ENCODE results near the gene COL5A1. TPM values are rescaled to one million over a fixed set of nuclear protein-coding genes. Genes with fewer than 3 reads are reported as not detected.

COL5A1 gene
- total RNA-seq, 1 donor from 2014 or later, result 2.9 TPM

DNA sequence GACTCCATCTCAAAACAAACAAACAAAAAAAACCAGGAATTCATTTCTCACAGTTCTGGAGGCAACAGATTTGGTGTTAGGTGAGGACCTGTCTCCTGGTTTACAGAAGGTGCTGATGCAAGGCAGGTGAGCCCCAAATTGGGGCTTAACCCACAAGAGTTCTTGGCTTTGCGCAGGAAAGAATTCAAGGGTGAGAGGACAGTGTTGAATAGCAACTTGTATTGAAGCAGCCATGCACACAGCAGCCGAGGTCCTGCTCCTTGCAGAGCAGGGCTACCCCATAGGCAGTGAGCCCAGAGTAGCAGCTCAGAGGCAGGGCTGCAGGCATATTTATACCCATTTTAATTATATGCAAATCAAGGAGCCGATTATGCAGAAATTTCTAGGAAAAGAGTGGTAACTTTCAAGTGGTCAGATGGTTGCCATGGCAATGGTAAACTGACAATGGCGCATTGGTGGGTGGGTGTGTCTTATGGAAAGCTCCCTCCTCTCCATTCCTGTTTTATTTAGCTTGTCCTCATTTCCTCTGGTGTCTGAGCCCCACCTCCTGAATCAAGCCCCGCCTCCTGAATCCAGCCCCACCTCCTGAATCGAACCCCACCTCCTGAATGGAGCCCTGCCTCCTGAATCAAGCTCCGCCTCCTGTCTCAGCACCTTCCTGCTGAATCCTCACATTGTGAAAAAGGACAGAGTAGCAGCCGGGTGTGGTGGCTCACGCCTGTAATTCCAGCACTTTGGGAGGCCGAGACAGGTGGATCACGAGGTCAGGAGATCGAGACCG lies 34.5 kb upstream of the COL5A1 start:
- DNase-seq (ENCODE audit: low spot score in 2 of 2), result no peak

GRCh38 chr9:134607971-134608370 lies 33.6 kb upstream of the COL5A1 start:
- no peak for FAIRE-seq
- no peak for DNase-seq (ENCODE audit: low spot score in 2 of 2)

More for the DNA sequence above, 34.5 kb upstream of the COL5A1 start:
- no peak for FAIRE-seq

DNA sequence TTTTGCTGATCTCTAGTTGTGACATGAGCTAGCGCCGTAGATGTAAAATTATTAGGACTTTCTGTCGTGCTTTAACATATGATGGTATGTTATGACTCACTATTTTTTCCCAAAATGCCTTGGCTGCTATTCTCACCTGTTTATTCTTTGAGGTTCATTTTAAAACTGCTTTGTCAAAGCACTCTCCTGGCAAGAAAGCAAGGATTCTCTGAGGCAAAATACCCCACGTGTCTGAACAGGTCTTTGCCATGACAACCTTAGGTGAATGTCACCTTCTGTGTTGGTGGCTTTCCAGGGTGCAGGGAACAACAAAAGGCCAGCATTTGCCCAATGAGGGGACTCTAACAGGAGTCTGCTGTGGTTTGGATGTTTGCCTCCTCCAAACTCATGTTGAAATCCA lies 30.6 kb upstream of the COL5A1 start:
- FAIRE-seq, result no peak
- DNase-seq (ENCODE audit: low spot score in 2 of 2), result no peak

DNA sequence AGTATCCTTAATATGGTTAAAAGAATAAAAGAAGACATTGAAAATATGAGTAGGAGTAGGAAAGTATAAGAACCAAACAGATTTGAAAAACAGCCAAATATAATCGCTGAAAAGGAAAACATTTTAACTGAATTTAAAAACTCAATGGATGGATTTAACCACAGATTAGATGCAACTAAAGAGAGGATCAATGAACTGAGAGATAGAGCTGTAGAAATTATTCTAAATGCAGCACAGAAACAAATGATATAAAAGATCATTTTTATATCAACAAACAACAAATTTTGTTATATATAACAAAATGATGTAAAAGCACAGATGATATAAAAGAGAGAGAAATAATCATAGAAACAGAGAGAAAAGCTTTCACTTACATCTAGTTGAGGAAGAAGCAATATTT lies 29.3 kb upstream of the COL5A1 start:
- FAIRE-seq (no peak), DNase-seq (ENCODE audit: low spot score in 2 of 2) (no peak)

DNA sequence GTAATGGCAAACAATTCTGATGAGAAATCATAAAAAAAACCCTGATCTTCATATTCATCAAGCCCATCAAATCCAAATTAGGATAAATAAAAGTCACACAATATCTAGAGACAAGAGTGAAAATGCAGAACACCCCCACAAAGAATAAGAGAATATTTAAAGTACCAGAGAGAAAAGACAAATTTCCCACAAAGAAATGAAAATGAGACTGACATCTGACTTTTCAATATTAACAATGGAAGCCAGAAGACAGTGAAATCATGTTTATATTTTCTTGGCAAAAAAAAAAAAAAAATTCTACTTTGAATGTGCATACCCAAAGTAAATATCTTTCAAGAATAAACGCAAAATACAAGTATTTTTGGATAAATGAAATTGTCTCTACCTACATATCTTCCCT lies 28.9 kb upstream of the COL5A1 start:
- FAIRE-seq, result no peak

DNA sequence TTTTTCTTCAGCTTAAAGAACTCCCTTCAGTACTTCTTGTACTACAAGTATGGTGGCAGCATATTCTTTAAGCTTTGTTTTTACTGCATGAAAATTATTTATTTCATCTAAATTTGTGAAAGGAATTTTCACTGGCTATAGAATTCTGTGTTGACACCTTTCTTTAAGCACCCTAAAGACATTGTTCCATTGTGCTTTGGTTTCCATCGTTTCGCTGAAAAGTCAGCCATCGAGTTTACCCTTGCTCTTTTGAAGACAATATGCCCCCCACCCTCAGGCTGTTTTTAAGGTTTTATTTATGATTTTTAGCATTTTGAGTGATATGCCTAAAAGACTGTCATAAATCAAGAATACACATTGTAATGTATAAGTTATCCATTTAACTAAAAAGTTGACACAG lies 27.3 kb upstream of the COL5A1 start:
- no peak for DNase-seq (ENCODE audit: low spot score in 2 of 2)
- FAIRE-seq, result no peak

More for the DNA sequence above, 28.9 kb upstream of the COL5A1 start:
- DNase-seq (ENCODE audit: low spot score in 2 of 2), result no peak

DNA sequence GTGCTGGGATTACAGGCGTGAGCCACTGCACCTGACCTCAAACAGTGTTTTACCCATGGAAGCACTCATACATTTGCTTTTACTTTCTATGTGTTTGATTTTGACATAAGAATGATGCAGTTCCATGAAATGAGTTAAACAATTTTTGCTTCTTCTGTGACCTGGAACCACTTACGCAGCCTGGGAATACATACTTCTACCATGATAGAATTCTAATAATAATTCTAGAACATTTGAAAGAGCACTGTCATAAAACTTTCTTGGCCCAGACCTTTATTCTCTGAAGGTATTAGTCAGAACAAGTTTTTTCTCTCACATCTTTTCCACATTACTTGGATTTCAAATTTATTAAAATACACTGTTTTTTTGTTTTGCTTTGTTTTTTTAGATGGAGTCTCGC lies 25.3 kb upstream of the COL5A1 start:
- DNase-seq (ENCODE audit: low spot score in 2 of 2), result no peak
- no peak for FAIRE-seq

GRCh38 chr9:134617246-134617645 lies 24.4 kb upstream of the COL5A1 start:
- no peak for DNase-seq (ENCODE audit: low spot score in 2 of 2)
- no peak for FAIRE-seq

GRCh38 chr9:134617836-134618162 lies 23.8 kb upstream of the COL5A1 start:
- FAIRE-seq (no peak), DNase-seq (ENCODE audit: low spot score in 2 of 2) (no peak)

DNA sequence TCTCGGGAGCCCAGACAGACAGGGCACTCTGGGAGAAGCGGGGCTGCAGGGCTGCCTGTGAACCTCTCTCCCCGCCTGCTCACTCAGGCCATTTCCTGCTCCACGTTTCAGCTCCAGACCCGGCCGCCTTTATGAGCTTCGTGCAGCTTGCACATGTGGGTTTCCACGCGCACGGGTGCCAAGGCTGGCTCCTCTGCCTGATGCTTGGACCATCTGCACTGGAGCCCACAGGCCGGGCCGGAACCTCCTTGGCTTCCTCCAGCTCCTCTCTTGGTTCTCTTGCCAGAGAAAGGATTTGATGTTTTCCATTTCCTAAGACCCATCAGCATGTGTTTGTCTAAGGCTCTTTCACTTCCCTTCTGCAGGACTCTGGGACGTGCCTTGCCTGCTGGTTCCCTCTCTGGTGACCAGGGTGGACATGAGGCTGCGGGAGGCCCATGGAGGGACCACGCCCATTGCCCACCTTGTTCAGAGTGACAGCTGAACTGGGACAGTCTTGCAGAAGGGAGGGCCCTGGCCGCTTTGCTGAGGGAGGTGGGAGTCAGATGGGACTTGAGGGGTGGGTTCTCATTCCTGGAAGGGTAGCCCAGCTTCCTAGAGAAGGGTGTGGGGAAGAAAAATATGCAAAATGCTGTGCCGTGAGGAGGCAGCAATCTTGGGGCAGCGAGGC lies 23.3 kb upstream of the COL5A1 start:
- FAIRE-seq (no peak), DNase-seq (ENCODE audit: low spot score in 2 of 2) (no peak)

- FAIRE-seq, result no peak
- DNase-seq (ENCODE audit: low spot score in 2 of 2), result no peak
Observed at GRCh38 chr9:134618833-134619447, 22.7 kb upstream of the COL5A1 start.

DNA sequence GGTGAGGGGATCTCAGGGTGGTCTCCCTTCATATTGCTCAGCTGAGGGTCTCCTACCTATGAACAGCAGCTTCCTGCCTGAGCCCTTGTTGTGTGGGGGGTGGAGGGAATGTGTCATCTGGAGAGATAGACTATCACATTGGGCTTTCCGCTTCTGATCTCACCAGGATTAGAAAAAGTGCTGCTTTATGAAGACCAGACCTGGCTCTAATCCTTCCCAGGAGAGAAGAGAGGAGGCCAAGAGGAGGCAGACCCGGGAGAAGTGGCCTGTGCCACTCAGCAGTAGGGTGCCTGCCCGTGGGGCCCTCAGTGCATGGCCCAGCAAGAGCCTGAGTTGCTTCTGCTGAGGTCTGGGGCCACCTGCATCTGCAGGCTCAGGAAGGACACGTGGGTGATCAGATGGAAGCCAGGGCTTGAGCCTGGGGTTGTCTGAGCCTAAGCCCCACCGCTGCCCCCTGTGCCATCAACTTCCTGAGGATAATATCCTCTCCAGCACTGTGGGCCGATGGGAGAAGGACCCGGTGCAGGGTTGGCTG lies 22.1 kb upstream of the COL5A1 start:
- DNase-seq (ENCODE audit: low spot score in 2 of 2) (no peak), FAIRE-seq (no peak)

- DNase-seq (ENCODE audit: low spot score in 2 of 2) (no peak), FAIRE-seq (no peak)
Observed at GRCh38 chr9:134619983-134620661, 21.5 kb upstream of the COL5A1 start.

DNA sequence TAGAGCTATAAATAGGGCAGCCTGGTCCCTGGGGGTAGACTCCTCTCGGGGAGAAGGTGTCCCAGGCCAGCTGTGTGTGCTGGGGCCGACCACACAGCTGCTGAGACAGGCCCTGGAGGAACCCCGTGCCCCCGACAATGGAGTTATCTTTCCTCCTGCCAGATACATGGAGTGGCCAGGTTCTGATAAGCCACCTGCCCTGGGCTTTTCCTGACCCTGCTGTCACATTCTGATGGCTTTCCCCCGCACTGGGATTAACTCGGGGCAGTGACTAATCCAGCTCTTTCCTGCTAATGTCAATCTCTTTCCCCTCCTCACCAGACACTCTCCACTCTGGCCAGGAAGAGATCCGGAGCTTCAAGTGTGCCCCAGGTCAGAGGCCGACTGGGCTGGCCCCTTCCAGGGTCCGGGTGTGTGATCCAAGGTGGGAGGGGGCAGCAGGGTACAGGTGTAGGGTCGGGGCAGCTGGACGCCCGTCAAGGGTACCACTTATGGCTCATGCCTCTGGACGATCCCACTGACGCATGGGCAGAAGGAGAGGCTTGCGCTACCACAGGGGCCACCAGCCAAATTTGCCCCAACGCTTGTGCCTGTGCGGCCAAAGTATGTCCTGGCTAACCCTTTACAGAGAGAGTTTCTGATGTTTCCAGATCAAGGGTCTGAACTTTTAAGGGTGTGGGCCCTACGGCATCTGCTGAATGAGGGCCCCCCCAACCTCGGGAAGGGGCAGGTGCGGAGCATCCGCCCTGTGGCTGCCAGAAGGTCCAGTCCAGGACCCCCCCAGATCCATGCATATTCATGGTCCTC lies 20.6 kb upstream of the COL5A1 start:
- DNase-seq (ENCODE audit: low spot score in 2 of 2) (no peak), FAIRE-seq (no peak)

DNA sequence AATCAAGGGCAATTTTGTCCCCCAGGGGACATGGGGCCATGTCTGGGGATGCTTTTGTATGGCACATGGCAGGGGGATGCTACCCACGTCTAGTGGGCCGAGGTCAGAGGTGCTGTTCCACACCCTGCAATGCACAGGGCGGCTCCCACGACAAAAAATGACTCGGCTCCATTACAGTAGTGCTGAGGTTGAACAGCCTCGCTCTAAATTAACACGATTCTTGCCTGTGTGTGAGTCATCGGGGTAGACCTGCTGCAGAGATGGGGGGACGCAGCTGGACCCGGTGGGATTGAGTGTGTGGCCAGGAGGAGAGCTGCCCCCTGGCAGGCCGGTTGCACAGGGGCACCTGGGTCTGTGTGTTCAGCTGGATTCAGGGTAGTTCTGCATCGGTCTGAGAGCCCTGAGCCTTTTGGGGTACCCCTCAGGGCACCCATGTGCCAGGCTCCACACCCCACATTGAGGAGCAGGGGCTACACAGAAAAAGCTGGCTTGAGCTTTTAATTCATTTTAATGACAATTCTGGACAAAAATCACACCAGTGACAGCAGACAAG lies 20.0 kb upstream of the COL5A1 start:
- no peak for FAIRE-seq
- DNase-seq (ENCODE audit: low spot score in 2 of 2), result no peak

DNA sequence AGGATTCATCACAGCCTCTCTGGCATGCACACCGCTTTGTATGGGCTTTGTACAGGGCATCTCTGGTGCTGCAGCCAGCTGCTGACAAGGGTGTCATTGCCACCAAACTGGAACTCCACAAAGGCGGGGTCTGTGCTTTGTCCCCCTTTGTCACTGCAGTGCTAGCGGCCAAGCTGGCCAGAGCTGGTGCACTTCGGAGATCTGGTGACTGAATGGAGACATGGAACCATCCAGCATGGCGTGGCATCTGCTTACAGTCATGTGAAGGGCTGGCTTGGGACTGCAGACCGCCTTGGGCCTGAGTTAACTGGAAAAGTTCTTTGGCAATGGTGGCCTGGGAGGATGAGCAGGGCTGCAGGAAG lies 18.7 kb upstream of the COL5A1 start:
- DNase-seq (ENCODE audit: low spot score in 2 of 2) (no peak), FAIRE-seq (no peak)

- no peak for DNase-seq (ENCODE audit: low spot score in 2 of 2)
- no peak for FAIRE-seq
Observed at GRCh38 chr9:134623258-134624066, 18.1 kb upstream of the COL5A1 start.

- no peak for FAIRE-seq
- DNase-seq (ENCODE audit: low spot score in 2 of 2), result no peak
Observed at GRCh38 chr9:134624137-134624591, 17.4 kb upstream of the COL5A1 start.

GRCh38 chr9:134624621-134625181 lies 16.9 kb upstream of the COL5A1 start:
- no peak for FAIRE-seq
- peak in 1 of 2 donors; percentile 51 for DNase-seq (ENCODE audit: low spot score in 2 of 2)

Data from frontal cortex (tissue), 4 donors.